ENCODE results near the gene DNAJC24.

The DNAJC24 gene

DNA sequence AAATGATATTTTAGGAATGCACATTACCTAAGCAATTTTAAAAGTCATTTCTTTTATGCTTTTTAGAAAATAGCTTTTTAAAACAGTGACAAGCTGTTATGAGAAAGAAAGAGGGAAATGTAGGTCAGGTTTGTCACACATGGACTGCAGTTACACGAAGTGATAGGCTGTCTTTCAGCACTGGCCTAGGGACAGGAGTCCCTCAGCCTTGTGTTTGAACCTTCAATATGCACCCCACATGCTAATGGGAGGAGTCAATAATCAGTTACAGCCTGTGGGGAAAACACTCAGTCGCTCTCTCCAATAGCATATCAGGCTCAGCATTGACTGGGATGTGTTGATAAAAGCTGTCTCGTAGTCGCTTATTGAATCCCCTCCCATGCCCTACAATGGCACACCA, 45.8 kb downstream of the DNAJC24 start:
- no peak for DNase-seq (ENCODE audit: low read depth)

DNA sequence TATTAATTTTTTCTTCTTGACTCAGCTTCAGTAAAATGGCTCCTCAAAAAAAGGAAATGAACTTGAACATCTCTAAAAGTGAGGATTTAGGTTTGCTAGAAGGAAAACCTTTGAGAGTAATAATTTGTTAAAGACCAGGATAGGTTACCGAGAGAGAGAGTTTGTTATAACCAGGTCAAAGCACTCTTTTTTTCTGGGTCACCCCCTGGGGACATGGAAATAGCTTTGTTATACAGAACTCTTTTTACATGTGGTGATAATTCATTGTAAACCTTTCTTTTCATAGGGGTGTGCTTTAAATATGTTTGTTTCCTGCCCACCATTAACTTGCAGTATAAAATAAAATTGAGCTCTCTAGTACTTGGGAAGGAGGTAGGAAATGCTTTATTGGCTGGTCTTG, 47.7 kb downstream of the DNAJC24 start:
- DNase-seq (ENCODE audit: low read depth), result no peak

DNA sequence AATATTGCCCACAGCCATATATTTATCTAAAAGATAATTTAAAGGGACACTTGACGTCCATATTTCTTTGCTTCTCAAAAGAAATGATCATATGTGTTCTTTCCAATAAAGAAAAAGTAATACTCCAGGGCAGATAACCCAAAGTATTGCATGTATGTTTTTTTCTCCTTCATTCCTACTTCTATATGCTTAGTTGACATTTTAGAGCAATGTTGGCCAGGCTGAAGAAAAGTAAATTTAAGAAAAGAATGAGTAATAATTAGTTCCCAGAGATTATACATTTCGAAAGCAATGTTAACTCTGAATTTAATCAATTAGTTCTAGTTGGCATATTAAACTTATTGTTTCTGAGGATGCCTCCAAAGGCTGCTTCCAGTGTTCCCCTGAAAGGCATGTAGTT, 48.2 kb downstream of the DNAJC24 start:
- DNase-seq (ENCODE audit: low read depth), result no peak

DNA sequence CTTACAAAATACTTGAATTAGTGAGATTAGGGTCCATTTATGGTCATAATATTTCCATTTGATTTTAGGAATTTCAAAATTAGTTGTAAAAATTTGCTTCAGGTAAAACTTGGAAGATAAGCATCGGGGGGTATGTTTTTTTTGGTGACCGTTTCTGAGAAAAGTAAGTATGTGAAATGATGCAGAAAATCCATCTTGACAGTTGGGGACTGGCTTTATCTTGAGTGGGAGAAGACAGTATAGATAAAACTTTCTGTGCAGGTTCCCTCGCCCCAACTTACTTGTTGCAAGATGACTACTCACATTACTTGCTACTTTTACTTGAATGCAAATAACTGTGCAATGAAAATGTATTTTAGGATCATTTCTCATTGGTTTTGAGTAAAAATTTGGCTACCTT, 49.5 kb downstream of the DNAJC24 start:
- no peak for DNase-seq (ENCODE audit: low read depth)

DNA sequence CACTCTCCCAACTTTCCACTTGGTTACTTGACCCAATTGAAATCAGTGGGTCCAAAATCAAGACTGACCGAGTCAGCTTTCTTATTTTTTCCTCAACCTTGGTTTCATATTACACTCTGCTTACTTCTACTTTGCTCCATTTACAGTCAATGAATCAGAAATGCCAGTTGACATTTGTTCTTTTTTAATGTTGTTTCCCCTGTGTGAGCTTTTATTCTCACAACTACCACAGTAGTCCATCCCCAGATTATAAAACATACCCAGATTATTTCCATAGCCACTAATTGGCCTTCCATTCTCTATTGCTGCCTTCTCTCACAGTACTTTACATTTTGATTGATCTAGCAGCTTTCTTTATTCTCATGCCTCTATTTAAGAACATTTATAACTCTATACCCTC, 50.0 kb downstream of the DNAJC24 start:
- DNase-seq (ENCODE audit: low read depth), result no peak

DNA sequence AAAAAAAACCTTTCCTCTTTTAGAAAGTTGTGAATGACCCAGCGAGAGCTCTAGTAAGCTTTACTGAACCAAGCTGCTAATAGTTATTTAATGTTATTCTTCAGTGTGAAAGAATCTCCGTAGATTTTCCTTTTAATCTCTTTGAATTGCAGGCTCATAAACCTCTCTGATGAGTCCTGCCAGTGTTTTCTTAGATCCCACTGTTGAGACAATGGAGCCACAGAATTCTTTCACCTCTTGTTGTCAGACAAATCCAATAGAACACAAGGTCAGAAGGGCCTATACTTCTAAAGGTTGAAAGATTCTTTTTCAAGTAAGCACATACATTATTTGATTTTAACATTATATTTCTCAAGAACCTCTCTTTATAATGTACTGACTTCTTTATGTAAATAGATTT, 52.2 kb downstream of the DNAJC24 start:
- DNase-seq (ENCODE audit: low read depth), result no peak

DNA sequence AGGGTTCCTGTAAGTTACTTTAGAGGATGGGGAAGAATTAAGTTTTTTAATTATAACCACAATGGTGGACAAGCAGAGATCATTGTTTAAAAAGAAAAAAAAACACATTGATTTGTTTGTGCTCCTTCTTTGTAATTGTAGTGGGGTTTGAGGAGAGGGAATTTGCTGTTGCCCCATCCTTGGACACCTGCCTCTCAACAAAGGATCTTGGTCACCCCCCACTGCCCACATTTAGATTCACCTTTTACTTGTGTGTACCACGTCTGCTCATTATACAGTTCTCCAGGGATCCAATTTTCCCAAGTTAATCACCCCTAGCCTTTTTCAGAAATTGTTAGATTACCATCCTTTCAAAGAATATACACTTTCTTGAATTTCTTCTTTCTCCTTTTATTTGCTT, 53.0 kb downstream of the DNAJC24 start:
- DNase-seq (ENCODE audit: low read depth), result no peak

DNA sequence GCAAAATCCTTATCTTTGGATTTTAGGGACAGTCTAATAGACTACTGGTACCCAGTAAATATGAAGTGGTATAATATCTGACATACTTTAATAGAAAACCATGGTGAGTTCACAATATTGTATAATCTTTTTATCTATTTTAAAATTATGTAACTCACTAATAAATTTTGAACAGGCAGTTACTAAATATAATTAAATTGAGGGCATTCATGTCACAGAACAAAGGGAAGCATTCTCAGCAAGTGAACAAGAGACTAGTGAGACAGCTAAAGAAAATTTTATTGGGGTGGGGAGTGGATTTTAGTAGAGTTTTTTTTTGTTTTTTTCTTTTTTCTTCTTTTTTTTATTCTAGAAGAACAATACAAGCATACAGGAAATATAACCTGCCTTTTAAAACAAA, 55.0 kb downstream of the DNAJC24 start:
- DNase-seq (ENCODE audit: low read depth), result no peak

DNA sequence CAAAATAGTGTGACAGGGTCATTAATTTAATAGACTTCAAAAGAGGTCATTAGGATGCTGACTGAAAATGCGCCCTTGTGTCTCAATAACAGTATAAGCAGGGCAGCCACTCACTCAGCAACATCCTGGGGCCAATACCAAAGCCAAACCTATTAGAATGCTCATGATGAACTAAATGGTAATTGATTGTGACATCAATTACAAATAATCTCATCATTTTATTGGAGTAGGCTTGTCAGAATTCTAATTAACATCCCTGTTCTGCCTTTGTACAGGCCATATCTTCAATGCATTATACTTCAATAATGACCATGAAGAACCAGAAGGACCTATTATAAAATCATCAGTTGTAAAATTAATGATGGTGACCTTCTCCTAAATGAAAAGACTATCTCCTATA, 64.2 kb downstream of the DNAJC24 start:
- DNase-seq (ENCODE audit: low read depth), result no peak

DNA sequence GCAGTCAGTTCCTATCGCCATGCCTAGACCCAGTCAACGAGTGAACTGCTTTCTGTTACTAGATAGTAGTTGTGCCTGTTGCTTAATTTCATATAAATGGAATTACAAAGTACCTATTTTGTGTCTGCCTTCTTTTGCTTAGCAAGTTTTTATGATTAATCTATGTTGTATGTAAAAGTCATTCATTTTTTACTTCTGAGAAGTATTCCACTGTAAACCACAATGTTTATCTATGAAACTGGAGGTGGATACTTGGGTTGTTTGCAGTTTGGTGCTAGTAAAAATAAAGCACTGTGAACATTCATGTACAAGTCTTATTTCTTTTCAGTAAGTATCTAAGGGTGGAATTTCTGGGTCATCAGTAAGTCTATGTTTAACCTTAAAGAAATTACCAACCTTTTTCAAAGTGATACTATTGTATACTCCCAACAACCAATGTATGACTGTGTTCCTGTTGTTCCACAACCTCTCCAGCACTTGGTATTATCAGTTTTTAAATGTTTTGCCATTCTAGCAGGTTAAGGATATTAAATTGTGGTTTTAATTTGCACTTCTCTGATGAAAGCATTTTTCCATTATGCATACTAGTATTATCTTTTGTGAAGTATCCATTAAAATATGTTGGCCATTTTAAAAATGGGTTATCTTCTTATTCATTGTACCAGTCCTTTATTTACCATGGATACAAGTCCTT, 68.2 kb downstream of the DNAJC24 start:
- no peak for DNase-seq (ENCODE audit: low read depth)

DNA sequence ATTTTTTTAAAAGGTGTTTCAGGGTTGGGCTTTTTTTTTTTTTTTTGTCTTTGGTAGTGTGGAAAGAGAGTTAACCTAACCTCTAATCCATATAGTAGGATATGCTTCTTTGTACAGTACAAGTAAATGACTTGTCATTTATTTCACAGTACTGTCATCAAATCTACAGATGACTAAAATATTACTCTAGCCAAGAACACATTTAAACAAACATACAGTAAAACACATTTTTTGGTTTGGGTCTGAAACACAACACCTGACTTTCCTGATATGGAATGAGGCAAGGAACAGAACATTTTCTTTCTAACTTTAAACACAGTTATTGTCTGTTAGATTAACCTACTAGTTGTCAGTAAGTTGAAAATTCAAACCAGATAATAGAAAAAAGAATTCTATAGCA, 71.6 kb downstream of the DNAJC24 start:
- no peak for DNase-seq (ENCODE audit: low read depth)

DNA sequence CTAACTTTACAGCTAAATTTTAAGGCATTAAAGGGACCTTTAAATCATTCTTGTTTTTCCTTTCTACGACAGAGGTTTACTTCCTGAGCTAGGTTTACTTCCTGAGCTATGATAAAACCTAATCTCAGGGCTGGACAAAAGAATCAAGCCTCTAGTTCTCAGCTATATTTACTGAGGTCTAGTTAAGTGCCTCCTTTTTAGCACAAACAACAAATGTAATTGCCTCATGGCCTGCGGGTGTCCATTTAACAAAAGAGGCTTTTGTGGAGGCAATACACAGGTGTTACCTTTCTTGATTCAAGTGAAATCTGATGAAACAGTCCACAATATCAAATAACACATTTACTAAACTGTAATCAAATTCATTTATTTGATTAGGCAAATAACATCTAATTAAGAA, 72.4 kb downstream of the DNAJC24 start:
- DNase-seq (ENCODE audit: low read depth), result no peak

DNA sequence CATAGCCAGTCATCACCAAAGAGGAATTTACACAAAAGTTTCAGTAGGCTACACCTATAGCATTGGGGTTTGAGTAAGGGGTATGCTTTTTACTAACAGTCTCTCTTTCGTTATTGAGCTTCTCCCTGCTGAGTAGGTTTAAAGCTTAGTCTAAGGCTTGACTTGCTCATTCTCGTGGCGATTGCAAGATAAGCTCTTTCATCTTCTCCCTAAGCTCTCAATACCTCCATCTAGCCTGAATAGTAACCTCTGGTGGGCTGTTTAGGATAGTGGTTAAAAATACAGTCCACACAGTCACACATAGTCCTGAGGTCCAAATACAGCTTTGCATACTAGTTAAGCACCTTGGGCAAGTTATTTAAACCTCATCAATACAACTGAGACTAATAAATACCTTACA, 74.1 kb downstream of the DNAJC24 start:
- no peak for DNase-seq (ENCODE audit: low read depth)

DNA sequence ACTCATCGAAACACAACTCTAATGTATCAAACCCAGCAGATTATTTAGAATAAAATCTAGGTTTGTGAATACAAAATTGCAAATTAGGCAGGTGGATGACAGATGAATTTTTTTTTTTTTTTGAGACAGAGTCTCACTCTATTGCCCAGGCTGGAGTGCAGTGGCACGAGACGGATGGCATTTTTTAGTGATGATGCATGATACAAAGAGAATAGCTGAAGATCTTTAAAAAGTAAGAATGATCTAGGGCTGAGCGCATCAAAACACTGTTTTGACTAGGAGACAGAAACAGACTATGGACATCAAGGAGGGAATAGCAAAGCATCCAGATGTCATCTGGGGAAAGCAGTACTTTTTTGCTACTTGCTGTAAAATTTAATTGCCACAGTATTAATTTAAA, 76.0 kb downstream of the DNAJC24 start:
- DNase-seq (ENCODE audit: low read depth), result no peak

DNA sequence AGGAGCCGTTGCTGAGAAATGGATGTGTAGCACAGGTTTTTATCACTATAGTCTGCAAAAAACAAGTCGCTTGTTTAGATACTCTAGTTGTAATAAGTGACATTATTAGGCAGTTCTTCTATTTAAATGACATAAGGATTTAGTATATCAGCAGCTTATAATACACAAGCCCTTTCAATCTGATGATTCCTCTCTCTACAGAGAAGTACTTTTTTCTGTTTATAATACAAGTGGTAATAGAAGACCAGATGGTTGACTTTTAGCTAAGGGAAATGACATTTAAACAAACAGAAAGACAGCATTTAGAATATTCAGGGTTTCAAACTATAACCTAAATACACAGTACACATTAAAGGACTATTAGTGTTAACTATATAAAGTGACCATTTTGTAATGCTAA, 79.4 kb downstream of the DNAJC24 start:
- DNase-seq (ENCODE audit: low read depth), result no peak

DNA sequence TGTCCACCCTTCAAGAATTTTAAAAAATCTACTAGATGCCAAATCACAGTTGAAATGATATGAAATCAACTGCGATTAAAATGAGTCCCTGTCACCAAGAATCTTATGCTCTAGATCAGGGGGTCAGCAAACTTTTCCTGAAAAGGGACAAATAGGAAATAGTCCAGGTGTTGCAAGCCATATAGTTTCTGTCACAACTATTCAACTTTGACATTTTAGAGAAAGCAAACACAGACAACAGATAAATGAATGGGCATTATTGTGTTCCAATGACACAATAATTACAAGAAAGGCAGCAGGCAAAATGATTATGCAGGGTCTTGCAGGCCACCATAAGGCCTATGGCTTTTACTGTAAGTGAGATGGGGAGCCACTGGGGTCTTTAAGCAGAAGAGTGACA, 81.2 kb downstream of the DNAJC24 start:
- no peak for DNase-seq (ENCODE audit: low read depth)

DNA sequence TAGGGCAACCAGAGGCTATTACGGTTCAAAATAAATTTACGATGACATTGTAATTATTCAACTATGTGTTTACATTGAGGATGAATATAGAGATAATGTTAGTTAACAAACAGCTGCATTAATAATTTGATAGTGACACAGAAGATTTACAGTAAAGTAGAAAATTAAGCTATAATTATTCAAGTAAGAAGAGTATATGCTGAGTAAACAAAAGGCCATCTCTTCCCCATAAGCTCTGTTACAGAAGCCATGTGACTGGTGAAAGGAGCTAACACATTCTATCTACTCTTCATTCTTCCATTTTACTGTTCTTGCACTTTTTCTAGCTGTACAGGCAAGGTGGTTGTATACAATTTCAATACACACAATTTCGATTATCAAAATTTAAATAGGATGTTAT, 85.5 kb downstream of the DNAJC24 start:
- DNase-seq (ENCODE audit: low read depth), result no peak

DNA sequence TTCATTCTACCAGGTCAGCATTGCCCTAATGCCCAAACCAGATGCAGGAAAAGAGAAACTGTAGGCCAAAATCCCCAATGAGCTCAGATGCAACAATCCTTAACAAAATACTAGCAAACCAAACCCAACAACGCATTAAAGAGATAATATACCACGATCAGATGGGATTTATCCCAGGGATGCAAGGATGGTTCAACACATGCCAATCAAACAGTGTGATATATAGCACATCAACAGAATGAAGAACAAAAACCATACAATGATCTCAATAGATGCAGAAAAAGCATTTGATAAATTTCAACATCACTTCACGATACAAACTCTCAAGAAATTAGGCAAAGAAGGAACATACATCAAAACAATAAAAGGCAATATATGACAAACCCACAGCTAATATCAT, 94.8 kb downstream of the DNAJC24 start:
- no peak for DNase-seq (ENCODE audit: low read depth)

DNA sequence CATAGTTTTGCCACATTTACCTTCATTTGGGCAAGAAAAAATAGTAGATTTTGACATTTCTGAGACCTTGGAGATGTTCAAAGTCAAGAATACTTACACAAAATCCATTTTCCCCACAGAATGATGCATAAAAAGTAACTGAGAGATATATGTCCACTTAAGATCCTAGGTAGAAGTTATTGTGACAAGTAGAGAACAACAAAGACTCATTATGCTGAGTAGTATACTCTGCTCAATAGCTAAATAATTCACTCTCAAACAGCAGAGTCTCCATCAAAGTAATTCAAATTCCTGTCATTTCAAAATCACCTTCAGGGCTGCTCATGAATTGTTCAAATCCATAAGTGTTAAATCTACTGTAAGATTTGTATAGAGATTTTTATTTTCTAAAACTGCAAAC, 104.4 kb downstream of the DNAJC24 start:
- no peak for DNase-seq (ENCODE audit: low read depth)

DNA sequence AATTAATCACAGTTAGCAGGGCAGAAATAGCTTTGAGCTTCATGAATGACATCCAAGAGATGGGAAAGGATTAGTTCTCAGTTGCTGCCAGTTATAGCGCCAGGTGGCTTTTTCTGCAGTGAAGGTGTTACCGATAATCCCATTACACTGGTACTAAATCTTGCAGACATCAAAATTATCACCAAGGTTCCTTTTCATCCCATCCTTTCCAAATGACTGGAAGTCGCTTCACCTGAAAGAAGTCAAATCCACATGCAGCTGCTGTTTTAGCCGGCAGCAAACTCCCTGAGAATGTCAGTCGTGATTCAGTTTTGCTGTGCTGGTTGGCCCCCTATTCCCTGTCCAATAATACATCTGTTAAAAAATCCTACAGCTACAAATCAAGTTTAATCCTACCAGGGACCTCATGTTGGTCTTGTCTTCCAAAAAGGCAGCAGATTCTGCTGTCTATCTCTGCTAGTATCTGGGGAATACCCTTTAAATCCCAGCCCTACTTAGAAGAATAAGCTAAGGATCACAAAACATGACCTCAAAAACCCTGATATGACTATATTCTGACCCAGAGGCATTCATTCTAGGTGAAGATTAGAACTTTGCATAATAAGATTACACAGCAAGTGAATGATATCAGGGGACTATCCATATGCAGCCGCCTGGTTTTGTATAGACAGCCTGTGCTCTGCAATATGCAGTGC, 108.0 kb downstream of the DNAJC24 start:
- DNase-seq (ENCODE audit: low read depth), result no peak

DNA sequence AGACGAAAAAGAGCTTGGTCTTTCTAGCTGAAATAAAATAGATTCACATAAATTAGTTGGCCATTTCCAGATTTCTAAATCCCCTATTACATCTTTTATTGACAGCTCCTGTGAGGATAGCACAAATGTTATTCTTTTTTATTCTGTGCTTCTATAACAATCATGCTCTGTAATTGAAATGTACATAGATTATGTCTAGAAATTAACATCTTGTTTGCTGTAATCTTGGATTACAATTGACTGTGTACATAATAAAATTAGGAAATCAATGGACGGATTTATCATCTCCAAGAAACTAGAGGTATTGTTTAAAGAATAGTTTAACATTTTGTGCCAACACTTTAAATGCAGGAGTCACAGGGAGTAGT, 108.5 kb downstream of the DNAJC24 start:
- no peak for DNase-seq (ENCODE audit: low read depth)

DNA sequence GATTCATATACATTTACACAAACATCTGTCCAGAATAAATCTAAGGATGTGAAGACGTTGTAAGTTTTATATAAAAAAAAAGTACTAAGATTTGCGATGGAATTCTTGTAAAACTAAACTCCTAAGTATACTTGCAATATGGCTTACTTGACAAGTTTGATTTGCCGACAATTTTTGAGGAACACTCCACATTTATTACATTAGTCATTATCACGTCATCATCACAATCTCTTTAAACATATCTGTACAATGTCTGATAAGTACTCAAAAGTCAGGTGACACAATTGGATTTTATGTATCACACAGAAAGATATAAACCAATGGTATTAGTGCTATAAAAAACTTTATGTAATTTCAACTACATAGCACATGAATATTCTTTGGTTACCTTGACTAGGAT, 109.4 kb downstream of the DNAJC24 start:
- no peak for DNase-seq (ENCODE audit: low read depth)

DNA sequence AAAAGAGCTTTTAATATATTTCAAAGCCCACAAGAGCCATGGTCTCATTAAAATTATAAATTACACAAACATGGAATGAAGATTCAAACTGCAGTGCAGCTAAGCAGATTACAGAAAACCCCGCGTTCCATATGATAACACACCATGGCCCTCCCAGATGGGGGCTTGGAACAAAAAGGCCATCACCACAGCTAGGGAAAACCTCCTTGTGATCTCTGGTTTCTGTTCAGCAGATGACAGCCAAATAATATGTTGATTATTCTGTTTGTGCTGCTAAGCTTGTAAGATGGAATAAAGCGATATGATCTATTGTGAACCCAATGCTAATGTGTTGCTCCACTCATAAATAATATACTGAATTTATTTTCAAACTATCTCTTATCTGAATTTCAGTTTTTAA, 111.3 kb downstream of the DNAJC24 start:
- DNase-seq (ENCODE audit: low read depth), result no peak
